Vagina (tissue), 2 donors: ENCODE measurements around the gene SPDYE3.
"Not testable (repeated sequence)": the region's sequence is repeated elsewhere in the genome, so short reads cannot be mapped to it uniquely, and the experiment has no call there.

ENCODE experiments used
- POLR2A ChIP-seq, 2 donors: fragments of 450-650 bp; IDR thresholded peaks; one replicate each; pipeline ENCODE4 v1.6.1; 2017; ENCODE audit warnings: antibody characterized with exemption in 2 of 2, mild to moderate bottlenecking in 2 of 2, moderate library complexity in 2 of 2
- TF ChIP-seq, protein P1 (sequence below), 3 experiments: fragments of 450-650 bp in 2 of 3; fragments of 200-600 bp in 1 of 3; sonication (generic) in 1 of 3; IDR thresholded peaks; one replicate each; pipeline ENCODE4 v1.5.1; 2017 to 2019; ENCODE audit warnings: antibody characterized with exemption in 3 of 3, mild to moderate bottlenecking in 2 of 3, moderate library complexity in 2 of 3

DNA sequence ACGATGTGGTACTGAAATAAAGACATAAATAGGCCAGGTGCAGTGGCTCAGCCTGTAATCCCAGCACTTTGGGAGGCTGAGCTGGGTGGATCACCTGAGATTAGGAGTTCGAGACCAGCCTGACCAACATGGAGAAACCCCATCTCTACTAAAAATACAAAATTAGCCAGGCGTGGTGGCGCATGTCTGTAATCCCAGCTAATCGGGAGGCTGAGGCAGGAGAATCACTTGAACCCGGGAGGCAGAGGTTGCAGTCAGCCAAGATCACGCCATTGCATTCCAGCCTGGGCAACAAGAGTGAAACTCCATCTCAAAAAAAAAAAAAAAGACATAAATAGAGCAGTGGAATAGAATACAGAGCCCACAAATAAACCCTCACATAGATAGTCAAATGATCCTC lies 56.3 kb downstream of the SPDYE3 start:
- TF ChIP-seq, protein P1, sequence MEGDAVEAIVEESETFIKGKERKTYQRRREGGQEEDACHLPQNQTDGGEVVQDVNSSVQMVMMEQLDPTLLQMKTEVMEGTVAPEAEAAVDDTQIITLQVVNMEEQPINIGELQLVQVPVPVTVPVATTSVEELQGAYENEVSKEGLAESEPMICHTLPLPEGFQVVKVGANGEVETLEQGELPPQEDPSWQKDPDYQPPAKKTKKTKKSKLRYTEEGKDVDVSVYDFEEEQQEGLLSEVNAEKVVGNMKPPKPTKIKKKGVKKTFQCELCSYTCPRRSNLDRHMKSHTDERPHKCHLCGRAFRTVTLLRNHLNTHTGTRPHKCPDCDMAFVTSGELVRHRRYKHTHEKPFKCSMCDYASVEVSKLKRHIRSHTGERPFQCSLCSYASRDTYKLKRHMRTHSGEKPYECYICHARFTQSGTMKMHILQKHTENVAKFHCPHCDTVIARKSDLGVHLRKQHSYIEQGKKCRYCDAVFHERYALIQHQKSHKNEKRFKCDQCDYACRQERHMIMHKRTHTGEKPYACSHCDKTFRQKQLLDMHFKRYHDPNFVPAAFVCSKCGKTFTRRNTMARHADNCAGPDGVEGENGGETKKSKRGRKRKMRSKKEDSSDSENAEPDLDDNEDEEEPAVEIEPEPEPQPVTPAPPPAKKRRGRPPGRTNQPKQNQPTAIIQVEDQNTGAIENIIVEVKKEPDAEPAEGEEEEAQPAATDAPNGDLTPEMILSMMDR (IDR thresholded peaks at IDR 0.05): not testable (repeated sequence)
- not testable (repeated sequence) for TF ChIP-seq POLR2A (IDR thresholded peaks at IDR 0.05)
